ENCODE measurements around the gene TMEM94.

Gene TMEM94

GRCh38 chr17:75499313-75500022 lies 43.0 kb downstream of the TMEM94 start:
- DNase-seq: no peak

GRCh38 chr17:75500419-75501216 lies 44.2 kb downstream of the TMEM94 start:
- no peak for DNase-seq

DNA sequence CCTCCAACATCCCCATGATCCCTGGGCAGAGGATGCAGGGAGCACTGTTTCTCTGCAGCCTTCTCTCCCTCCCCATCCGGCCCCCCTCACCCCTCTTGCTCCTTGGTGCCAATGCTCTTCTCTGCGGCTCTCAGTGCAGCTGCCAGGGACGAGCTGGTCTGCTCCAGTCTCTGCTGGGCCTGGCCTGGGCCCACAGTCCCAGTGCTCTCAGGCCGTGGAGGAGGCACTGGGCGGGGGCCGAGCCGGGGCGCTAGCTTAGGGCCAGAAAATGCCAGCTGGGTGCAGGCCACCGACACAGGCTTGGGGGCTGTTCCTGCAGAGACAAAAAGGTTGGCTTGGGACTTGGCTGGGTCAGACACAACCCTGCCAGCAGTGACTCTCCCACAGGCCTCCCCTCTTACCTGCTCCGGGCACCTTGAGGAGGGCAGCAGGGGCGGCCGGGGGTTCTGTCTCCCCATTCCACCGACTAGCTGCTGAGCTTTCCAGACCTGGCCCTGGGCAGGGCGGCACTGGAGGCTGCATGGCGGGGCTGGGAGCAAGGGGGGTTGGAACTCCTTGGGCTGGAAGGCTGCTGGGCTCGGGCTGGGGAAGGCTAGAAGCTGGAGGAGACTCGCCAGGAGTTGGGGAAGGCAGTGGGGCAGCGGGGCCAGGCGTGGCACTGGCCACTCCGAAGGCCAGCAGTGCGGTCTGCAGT lies 45.1 kb downstream of the TMEM94 start:
- no peak for DNase-seq

DNA sequence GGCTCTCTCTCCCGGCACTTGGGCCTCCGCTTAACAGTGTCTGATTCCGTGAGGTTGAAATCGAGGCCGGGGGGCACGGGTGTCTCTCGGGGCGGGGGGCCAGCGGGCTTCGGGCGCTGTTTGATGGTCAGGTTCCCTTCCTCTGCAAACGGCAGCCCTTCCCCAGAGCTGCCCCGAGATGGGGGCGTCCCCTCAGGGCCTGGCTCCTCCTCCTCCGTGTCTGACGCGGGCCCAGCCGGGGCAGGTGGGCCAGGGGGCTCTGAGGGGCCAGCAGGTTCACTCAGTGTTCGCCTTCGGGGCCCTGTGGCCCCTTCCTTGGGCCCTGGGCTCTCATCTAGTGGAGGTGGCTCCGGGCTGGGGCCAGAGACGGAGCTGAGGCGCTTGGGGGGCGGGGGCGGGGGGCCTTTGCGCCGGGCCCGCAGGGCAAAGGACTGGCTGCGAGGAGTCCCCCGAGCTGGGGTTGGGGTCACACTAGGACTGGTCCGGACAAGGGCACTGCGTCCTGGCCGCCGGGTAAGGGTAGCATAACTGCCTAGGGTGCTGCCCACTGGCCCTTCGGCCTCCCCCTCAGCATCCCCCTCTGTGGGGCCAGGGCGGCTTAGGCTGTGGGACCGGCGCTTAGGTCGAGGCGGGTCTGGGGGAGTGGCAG lies 45.8 kb downstream of the TMEM94 start:
- no peak for DNase-seq

GRCh38 chr17:75502721-75503329 lies 46.4 kb downstream of the TMEM94 start:
- DNase-seq: no peak

GRCh38 chr17:75503337-75503950 lies 47.0 kb downstream of the TMEM94 start:
- DNase-seq: no peak

DNA sequence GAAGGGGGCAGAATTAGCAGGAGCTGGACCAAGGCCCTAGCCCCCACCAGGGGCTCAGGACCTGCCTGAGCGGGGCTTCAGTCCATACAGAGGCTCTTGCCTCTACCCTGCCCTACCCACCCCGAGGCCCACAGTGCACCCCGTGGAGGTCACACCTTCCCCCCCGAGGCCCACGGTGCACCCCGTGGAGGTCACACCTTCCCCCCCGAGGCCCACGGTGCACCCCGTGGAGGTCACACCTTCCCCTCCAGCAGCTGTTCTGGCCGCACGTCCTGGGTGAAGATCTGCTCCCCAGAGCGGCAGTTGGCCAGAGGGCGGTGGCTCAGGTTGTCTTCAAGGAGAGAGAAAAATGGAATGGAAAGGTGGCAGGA lies 47.5 kb downstream of the TMEM94 start:
- no peak for DNase-seq

- peak; percentile 22 for DNase-seq
Observed at GRCh38 chr17:75504347-75505151, 48.1 kb downstream of the TMEM94 start.

DNA sequence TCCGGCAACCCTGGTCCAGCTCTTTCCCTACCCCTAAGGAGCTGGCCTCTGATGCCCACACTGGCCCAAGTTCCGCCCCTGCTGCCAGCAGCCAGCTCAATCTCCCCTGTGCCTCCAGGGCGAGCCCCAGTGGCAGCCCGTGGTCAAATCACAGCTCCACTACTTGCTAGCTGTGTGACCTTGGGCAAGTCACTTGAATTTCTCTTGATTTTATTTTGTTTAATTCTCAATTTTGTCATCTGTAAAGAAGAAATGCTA lies 48.6 kb downstream of the TMEM94 start:
- no peak for DNase-seq

DNA sequence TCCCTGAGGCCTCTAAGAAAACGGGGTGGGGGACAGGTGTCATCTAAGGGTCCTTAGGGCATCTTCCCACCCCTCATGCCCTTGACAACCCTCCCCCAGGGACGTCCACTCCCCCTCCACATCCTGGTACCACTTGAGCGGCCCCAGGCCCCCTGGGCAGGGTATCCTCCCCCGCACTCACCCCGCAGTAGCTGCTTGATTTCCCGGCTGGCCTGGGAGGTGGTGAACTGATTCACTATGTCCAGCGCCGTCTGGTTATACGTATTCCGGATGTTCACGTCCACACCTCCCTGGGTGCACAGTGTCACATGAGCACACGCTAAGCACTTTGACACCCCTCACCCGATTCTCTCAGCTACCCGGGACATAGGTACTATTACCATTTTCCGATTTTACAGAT lies 49.2 kb downstream of the TMEM94 start:
- DNase-seq: no peak

- DNase-seq: no peak
Observed at GRCh38 chr17:75506134-75506533, 49.7 kb downstream of the TMEM94 start.

DNA sequence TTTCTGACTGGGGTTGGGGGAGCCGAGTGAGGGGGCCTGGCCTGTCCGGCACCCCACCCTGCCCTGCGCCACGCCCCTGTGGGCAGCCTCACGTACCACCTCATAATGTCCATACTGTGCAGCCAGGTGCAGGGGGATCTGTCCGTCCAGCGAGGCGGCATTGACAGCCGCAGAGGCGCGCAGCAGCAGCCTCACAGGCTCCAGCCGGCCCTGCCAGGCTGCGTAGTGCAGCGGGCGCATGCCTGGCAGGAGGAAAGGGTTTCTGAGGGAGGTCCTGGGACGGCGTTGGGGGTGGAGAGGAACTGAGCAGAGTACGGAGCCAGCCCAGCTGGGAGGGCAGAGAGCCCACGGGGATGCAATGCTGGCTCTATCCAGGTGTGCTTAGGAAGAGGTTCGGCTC lies 50.5 kb downstream of the TMEM94 start:
- DNase-seq: no peak

DNA sequence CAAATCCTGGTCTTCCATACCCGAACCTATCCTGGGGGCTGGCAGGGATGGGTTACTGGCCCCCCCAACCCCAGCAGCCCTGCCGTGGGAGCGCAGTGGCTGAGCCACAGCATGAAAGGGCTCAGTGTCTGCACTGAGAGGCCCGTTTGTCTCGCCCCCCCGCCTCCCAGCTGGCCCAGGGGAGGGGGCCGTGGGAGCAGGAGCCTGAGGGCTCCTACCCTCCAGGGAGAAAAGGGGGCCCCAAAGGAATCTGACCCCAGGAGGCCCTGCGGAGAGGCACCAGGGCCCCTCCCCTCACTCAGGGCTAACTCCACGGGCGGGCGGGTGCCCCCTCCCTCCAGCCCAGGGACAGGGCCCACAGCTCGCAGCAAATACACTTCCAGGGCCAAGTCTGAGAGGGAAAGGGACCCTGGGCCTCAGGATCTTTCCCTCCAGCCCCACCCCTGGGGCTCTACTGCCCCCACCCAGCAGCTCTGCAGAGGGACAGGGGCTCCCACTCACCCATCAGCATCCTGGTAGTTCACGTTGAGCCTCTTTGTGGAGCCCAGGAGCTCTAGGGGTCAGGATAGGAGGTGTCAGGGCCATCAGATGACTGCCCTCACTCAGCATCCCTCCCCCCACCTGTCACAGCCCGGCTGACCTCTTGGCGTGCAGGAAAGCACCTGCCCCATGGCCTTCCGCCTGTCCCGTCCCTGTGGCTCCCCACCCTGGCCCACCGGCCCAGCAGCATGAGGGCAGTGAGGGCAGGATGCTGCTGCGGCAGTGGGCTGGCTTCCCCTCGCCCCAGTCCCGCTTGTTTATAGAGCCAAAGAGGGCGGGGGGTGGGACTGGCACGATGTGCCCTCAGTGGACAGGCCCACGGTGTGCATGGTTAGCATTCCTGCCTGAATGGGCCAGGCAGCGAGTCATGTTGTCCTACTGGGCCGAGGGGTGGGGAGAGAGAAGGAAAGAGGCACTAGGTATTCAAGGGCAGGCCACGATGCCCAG lies 51.6 kb downstream of the TMEM94 start:
- no peak for DNase-seq

DNA sequence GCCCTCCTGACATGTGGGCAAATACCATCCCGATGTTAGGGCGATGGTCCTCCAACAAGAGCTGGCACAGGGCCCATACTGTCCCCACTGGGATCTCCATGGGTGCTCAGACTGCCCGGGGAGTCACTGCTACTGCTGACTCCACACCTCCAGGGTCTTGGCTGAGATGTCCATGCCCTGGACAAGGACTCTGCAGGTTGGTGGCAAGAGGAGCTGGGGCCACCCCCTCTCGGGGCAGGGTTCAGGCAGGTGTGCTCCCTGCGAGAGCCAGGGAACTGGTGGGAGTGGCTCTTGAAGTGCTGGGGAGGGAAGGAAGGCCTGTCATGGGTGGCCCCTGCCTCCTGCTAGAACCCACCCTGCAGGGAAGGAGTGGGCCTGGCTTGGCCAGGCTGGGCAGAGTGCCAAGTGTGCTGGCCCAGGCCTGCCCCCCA lies 52.5 kb downstream of the TMEM94 start:
- DNase-seq: no peak

DNA sequence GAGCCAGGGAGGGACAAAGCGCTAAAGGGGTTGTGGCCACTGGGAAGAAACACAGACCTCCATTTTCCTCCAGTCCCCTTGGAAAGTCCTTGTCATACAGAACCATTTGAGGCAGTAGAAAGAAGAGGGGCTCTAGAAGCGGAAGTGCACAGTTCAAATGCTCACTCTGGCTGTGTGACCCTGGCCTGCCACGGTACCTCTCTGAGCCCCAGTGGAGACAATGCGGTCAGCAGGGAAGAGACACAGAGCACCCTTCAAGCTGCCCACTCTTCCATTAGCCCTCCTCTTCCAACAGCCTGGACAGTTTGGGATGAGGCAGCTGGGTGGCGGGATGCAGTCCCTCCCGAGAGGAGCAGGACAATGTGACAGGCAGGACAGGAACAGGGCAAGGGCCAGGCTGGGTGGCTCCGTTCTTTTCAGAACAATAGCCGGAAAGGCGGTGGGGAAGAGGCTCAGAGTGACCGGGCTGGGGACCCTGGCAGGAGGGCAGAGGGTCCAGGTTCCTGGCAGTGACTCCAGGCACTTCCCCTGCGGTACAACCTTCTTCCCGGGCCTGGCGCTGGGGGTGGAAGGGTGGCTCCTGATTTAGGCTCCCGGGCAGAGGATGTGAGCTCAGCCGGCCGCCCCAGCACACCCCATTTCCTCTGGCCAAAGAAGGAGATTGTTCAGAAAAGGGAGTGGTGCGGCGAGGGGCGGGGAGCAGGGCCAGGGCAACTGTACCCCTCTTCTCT lies 53.3 kb downstream of the TMEM94 start:
- no peak for DNase-seq

DNA sequence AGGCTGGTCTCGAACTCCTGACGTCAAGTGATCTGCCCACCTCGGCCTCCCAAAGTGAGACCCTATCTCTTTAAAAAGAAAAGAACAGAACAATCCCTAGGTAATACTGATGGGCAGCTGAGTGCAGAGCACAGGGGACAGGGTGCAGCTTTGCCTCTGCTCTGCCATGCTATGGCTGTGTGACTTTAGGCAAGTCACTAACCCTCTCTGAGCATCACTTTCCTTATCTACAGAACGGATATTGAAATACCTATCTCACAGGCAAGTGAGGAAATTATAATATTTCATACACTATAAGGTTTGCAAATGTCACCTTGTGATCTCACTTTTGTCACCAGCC lies 54.8 kb downstream of the TMEM94 start:
- DNase-seq: no peak

DNA sequence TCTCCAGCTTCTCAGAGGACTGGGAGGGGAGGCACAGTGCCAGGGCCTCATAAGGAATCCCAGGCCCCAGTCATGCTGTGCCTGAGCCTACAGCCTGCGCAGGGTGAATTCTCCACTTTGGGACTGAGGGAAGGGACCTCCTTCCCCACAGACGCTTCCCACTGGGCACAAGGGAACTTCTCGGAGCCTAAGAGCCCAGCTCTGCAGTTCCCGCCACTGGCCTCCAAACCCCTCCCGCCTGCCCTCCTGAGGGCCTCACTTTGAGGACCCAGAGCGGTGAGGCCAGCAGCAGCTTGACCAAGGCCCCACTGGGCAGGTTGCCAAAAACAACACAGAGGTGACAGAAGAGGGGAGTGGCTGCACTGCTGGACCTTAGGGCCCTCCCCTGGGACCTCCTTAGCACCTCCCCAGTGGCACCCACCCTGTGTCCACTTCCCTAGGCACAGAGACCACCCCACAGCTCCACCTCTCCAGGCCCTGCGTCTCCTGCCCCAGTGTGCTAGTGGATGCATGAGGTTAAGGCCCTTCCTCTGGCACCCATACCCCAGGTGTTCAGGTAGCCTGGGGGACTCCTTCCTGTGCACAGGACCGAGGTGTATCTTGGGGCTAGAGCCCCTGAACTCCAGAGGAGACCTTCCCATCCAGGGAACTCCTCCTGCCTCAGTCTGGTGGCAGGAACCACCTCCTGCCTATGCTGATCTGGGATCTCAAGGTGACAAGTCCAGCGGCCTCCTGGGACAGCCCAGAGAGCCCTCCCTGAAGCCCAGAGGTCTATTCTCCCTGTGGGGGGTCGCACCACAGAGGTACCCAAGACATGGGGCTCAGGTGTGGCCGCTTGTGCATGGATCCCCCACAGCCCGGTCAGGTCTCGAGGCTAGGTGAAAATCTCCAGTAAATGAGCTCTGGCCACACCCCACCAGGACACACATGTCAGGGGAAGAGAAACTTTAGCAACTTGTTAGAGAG lies 55.5 kb downstream of the TMEM94 start:
- DNase-seq: no peak

- DNase-seq: no peak
Observed at GRCh38 chr17:75512926-75513640, 56.6 kb downstream of the TMEM94 start.

Data from stimulated activated CD4-positive, alpha-beta T cell treated with anti-CD3 and anti-CD28 coated beads, Interleukin-4, amount 100 ng/mL, for 1 hour (primary cell).